Loucy (cell line): ENCODE measurements around the gene SLC6A18.

Experiments
- CTCF ChIP-seq: fragments of 200-600 bp; sonication (generic); conservative IDR thresholded peaks from 2 replicates; pipeline ENCODE4 v1.5.1; 2014; ENCODE audit warnings: mild to moderate bottlenecking, antibody characterized with exemption, low read length
- EZH2phosphoT487 ChIP-seq: fragments of 200-600 bp; IDR thresholded peaks from 2 replicates; pipeline ENCODE4 v1.6.1; 2018; ENCODE audit warnings: antibody characterized with exemption, mild to moderate bottlenecking, moderate library complexity, borderline replicate concordance

GRCh38 chr5:1245905-1246576, 20.9 kb downstream of the SLC6A18 start:
- no peak for TF ChIP-seq CTCF
- TF ChIP-seq EZH2phosphoT487, result no peak
